Stomach (tissue), 9 donors: Measurements from ENCODE around the gene HSD17B7. TPM values are rescaled to one million over a fixed set of nuclear protein-coding genes. Genes with fewer than 3 reads are reported as not detected.
"Not testable (repeated sequence)": the region's sequence is repeated elsewhere in the genome, so short reads cannot be mapped to it uniquely, and the experiment has no call there.

Source experiments
- DNase-seq, 2 donors: peaks; one replicate each; pipeline versions ENCODE4 v3.0.0 to v3.0.0-alpha.2; 2013 to 2019
- H3K27ac ChIP-seq, 5 donors: fragments of 200-600 bp in 4 of 5; sonication (generic) in 4 of 5; one replicate each; pipeline ENCODE4 v1.5.1; 2013 to 2019; ENCODE audit warnings: mild to moderate bottlenecking in 1 of 5, moderate library complexity in 1 of 5
- H3K27me3 ChIP-seq, 3 donors: fragments of 200-600 bp; sonication (generic); one replicate each; pipeline ENCODE4 v1.5.1; 2017 to 2019; ENCODE audit warnings: mixed run types in 1 of 3
- H3K36me3 ChIP-seq, 4 donors: fragments of 200-600 bp; sonication (generic); 1 replicate in 3 of 4; 2 replicates in 1 of 4; pipeline ENCODE4 v1.5.1; 2016 to 2019
- H3K4me1 ChIP-seq, 4 donors: fragments of 200-600 bp; sonication (generic); one replicate each; pipeline ENCODE4 v1.5.1; 2016 to 2019
- H3K4me3 ChIP-seq, 4 donors: fragments of 200-600 bp; sonication (generic) in 3 of 4; one replicate each; pipeline ENCODE4 v1.5.1; 2016 to 2019; ENCODE audit warnings: mild to moderate bottlenecking in 1 of 4
- H3K9me3 ChIP-seq, 4 donors: fragments of 200-600 bp; sonication (generic); one replicate each; pipeline ENCODE4 v1.5.1; 2016 to 2019
- EP300 ChIP-seq: sonication (generic); formaldehyde crosslinking; IDR thresholded peaks from one replicate; pipeline ENCODE4 v1.6.1; 2017; ENCODE audit warnings: antibody characterized with exemption
- POLR2A ChIP-seq, 4 donors: fragments of 450-650 bp; IDR thresholded peaks; one replicate each; pipeline ENCODE4 v1.6.1; 2016; ENCODE audit warnings: antibody characterized with exemption in 4 of 4, control low read depth in 2 of 4, mild to moderate bottlenecking in 1 of 4, moderate library complexity in 1 of 4
- POLR2AphosphoS5 ChIP-seq, 3 donors: sonication (generic); formaldehyde crosslinking; IDR thresholded peaks; one replicate each; pipeline ENCODE4 v1.6.1; 2016; ENCODE audit warnings: antibody characterized with exemption in 3 of 3
- WGBS, 5 donors: extraction: QIAGEN DNeasy Blood & Tissue Kit in 3 of 5; methylation state at CpG; one replicate each; pipeline versions ENCODE4 v1.1.5 to v1.1.7; 2013 to 2018; 5-methylcytosine and 5-hydroxymethylcytosine counted together
- intact Hi-C: fragments of 100-400 bp; cut with DNase I; formaldehyde crosslinking; loops from one replicate; pipeline ENCODE4 v1.15.1; 2023; ENCODE audit warnings: low total_unique reads
- polyA plus RNA-seq, 3 donors: library from polyadenylated mRNA; stranded (reverse); fragments of 200-250 nt; gene quantifications; one replicate each; pipeline ENCODE4 v1.2.3, GENCODE V29; 2013
- total RNA-seq, 5 donors: library from RNA; depleted of rRNA; stranded (reverse); fragments of >200 nt; gene quantifications; one replicate each; pipeline versions ENCODE4 v1.1.0 to v1.2.3, GENCODE V29; 2014 to 2016
- TF ChIP-seq, protein P1 (sequence below), 7 experiments: fragments of 450-650 bp in 4 of 7; fragments of 200-600 bp in 3 of 7; sonication (generic) in 3 of 7; IDR thresholded peaks; one replicate each; pipeline ENCODE4 v1.5.1; 2016 to 2019; ENCODE audit warnings: antibody characterized with exemption in 7 of 7, control low read depth in 2 of 7, mild to moderate bottlenecking in 1 of 7
- donor health status: healthy with polysubstance abuse.
- donor health status: Bipolar disorder and iron deficiency.
- donor health status: healthy.

Gene HSD17B7
- total and polyA plus RNA-seq, 8 donors: 2.3 to 75.9 (median 11.9) TPM

DNA sequence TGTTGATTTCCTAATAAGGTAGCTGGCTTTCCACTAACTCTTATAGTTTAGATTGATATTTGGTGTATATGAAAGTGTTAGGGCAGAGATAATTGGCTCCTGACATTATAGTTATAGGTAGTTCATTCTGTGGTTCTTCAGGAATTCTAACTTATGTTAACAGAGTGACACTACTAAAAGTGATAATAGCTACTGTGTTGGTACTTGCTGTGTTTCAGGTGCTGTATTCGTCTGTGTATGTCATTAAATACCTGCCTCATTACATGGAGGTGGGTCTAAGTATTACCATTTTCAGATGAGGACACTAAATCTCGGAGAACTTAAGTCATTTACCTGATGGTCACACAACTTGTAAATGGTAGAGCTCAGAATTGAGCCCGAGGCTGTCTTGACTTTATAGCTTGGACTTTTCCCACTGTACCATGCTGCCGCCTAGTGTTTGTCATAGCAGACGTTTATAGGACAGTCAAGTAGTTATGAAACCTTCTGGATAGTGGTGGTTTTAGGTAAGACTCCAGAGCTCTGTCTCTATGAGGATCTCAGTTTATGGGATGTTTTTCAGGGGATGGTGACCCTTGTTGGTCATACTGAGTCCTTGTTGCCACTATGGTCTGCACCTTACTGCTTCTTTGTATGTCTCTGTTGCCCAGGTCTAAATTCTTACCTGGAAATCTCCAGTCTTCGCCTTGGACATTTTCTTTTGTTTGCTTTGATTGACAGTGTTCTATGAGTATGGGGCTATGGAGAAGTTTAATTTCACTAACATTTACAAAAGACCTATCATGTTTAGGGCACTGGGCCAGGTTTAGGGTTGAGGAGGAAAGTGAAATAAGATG lies 9.7 kb downstream of the HSD17B7 start:
- TF ChIP-seq POLR2AphosphoS5 (IDR thresholded peaks at IDR 0.05): peak in 1 of 3 donors; percentile 29
- TF ChIP-seq, protein P1, sequence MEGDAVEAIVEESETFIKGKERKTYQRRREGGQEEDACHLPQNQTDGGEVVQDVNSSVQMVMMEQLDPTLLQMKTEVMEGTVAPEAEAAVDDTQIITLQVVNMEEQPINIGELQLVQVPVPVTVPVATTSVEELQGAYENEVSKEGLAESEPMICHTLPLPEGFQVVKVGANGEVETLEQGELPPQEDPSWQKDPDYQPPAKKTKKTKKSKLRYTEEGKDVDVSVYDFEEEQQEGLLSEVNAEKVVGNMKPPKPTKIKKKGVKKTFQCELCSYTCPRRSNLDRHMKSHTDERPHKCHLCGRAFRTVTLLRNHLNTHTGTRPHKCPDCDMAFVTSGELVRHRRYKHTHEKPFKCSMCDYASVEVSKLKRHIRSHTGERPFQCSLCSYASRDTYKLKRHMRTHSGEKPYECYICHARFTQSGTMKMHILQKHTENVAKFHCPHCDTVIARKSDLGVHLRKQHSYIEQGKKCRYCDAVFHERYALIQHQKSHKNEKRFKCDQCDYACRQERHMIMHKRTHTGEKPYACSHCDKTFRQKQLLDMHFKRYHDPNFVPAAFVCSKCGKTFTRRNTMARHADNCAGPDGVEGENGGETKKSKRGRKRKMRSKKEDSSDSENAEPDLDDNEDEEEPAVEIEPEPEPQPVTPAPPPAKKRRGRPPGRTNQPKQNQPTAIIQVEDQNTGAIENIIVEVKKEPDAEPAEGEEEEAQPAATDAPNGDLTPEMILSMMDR (IDR thresholded peaks at IDR 0.05): peak in 5 of 7 experiments; percentile 33 to 73 (median 40)
- DNase-seq: peak; percentile 70 to 87
- H3K27me3 ChIP-seq, H3K4me3 ChIP-seq, intact Hi-C loops, H3K27ac ChIP-seq, H3K4me1 ChIP-seq, H3K9me3 ChIP-seq: not testable (repeated sequence)
- whole genome bisulfite sequencing, 5 donors: 42 to 52% (median 46%) methylated on average over 6 of the region's 6 CpGs
- peaks cover 15 to 66% (median 52%) of the 10 kb centered on the region in 4 donors for H3K36me3 ChIP-seq

DNA sequence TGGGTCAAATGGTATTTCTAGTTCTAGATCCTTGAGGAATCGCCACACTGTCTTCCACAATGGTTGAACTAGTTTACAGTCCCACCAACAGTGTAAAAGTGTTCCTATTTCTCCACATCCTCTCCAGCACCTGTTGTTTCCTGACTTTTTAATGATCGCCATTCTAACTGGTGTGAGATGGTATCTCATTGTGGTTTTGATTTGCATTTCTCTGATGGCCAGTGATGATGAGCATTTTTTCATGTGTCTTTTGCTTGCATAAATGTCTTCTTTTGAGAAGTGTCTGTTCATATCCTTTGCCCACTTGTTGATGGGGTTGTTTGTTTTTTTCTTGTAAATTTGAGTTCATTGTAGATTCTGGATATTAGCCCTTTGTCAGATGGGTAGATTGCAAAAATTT lies 17.0 kb downstream of the HSD17B7 start:
- H3K27me3 ChIP-seq, H3K4me3 ChIP-seq, H3K4me1 ChIP-seq, DNase-seq, intact Hi-C loops, H3K9me3 ChIP-seq, H3K27ac ChIP-seq: not testable (repeated sequence)
- 83 to 100% (median 100%) methylated on average over 1 of the region's 2 CpGs; no CpG with 5 or more reads in 1 of the 5 donors for WGBS, 5 donors
- H3K36me3 ChIP-seq: peaks cover 20 to 60% (median 49%) of the 10 kb centered on the region in 4 donors

DNA sequence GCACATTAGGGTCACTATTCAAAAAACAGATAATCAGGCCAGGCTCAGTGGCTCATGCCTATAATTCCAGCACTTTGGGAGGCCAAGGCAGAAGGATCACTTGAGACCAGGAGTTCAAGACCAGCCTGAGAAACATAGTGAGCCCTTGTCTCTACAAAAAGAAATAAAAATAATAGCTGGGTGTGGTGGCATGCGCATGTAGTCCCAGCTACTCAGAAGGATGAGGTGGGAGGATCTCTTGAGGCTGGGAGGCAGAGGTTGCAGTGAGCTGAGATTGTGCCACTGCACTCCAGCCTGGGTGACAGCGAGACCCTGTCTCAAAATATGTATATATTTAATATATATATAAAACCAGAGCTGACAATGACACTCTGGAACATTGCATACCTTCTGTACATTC lies 21.9 kb downstream of the HSD17B7 start:
- H3K36me3 ChIP-seq: peaks cover 5 to 16% (median 14%) of the 10 kb centered on the region in 4 donors
- H3K27me3 ChIP-seq, H3K4me1 ChIP-seq, H3K4me3 ChIP-seq, intact Hi-C loops, H3K9me3 ChIP-seq, DNase-seq, H3K27ac ChIP-seq: not testable (repeated sequence)
- 97 to 100% (median 98%) methylated on average over 2 of the region's 2 CpGs for WGBS, 5 donors

DNA sequence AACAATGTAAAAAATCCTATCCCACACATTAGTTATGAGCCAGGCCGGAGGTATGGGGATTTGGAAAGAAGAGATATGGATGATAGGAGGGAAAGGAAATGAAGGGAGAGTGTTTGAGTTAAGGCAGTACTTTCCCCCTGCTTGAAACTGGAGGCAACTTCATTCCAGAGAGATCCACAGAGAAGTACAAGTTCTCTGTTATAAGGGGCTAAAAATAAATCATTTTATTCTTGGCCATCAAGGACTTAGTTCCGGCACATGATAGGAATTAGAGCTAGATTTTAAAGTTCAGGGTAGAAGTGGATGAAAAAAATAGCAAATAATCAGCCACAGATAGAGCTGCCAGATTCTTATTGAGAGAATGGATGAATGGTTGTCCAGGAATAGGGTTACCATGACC lies 27.6 kb downstream of the HSD17B7 start:
- WGBS, 5 donors: 83 to 100% (median 89%) methylated on average over 2 of the region's 2 CpGs
- H3K9me3 ChIP-seq, intact Hi-C loops, H3K36me3 ChIP-seq, H3K4me3 ChIP-seq, DNase-seq, H3K27ac ChIP-seq: not testable (repeated sequence)
- Histone ChIP-seq H3K27me3 (peaks cover 0 to 16% (median 9%) of the 10 kb centered on the region in 3 donors), H3K4me1 (peaks cover 7 to 15% (median 14%) of the 10 kb centered on the region in 4 donors)

DNA sequence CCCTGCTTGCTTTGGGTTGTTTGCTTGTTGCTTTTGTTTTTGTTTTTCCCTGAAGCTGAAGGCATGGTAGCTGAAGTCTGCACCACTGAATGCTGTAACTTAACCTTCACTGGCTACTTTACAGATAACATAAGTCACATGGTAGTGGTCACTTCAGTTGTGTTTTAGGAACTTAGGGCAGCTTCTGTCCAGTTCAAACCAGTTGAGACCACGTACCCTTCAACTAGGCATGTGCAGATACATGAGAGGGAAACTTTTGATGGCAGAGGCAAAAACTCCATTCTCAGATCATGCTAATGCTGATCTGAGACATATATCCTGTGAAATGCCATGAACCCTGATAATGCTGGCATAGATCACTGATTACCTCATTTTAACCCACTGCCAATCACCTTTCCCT lies 28.2 kb downstream of the HSD17B7 start:
- WGBS, 5 donors: 80 to 100% (median 87%) methylated on average over 1 of the region's 1 CpG
- intact Hi-C loops, DNase-seq: not testable (repeated sequence)

DNA sequence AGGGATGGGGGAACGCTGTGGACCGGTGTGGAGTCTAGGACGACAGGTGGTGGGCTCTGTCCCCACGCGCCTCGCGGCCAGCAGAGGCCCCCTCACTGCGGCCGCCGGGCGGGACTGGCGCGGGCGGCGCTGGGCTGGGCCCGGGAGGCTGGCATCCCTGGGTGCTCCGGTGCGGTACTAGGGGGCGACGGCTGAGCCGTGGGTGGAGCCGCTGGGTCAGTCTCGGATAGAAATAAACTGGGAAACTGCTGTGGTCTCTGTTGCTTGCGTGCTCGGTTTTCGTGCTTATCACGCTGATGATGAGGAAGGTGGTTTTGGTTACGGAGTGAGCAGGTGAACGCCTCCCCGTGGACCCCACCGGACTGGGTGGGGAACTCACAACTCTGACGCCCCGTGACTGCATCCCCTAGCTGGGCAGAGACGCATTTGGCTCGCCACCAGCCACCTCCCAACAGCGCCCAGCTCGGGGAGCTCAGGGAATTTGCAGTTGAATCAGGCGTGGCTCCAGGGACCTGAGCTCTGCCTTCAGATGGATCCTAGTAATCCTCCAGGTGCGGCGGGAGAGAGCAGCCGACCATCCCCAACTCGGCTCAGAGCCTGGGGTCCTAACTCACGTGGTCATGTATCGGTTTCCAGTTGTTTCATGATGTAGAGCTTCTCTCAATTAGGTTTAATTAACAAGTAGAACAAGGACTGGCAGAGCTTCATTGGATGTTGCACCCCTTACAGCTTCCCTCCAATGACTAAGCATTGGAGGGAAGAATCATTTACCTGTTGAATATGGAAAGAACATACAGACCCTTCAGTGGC lies 32.1 kb downstream of the HSD17B7 start:
- TF ChIP-seq EP300 (no peak), POLR2A (IDR thresholded peaks at IDR 0.05) (no peak), POLR2AphosphoS5 (IDR thresholded peaks at IDR 0.05) (no peak)
- TF ChIP-seq, protein P1 (IDR thresholded peaks at IDR 0.05): no peak
- no peaks in the 10 kb centered on the region for H3K9me3 ChIP-seq
- peak; percentile 35 to 60 for DNase-seq
- WGBS, 5 donors: 3 to 5% (median 3%) methylated on average over 32 to 44 of the region's 44 CpGs
- H3K27ac ChIP-seq: no peak overlapping the region
- H3K27me3 ChIP-seq: peaks cover 0 to 19% (median 9%) of the 10 kb centered on the region in 3 donors
- no peaks in the 10 kb centered on the region for H3K36me3 ChIP-seq
- intact Hi-C loops: no loop called here
- H3K4me3 ChIP-seq: peak overlapping the region; percentile 41 to 51 (median 48)
- H3K4me1 ChIP-seq: peaks cover 7 to 18% (median 14%) of the 10 kb centered on the region in 4 donors

More for the DNA sequence above, 28.2 kb downstream of the HSD17B7 start:
- not testable (repeated sequence) for H3K4me3 ChIP-seq, H3K9me3 ChIP-seq, H3K36me3 ChIP-seq, H3K27ac ChIP-seq
- peaks cover 0 to 19% (median 9%) of the 10 kb centered on the region in 3 donors for H3K27me3 ChIP-seq
- peaks cover 7 to 18% (median 14%) of the 10 kb centered on the region in 4 donors for H3K4me1 ChIP-seq
